D341Med (cell line): ENCODE results near the gene SLC12A3.
"Not testable (repeated sequence)": the region's sequence is repeated elsewhere in the genome, so short reads cannot be mapped to it uniquely, and the experiment has no call there.

ENCODE experiments used
- DNase-seq: peaks from one replicate; pipeline ENCODE4 v3.0.0; 2012; ENCODE audit warnings: low spot score

Gene SLC12A3

GRCh38 chr16:56868175-56868574, 3.2 kb downstream of the SLC12A3 start:
- DNase-seq, result no peak

GRCh38 chr16:56868766-56869165, 3.8 kb downstream of the SLC12A3 start:
- DNase-seq, result not testable (repeated sequence)

- DNase-seq, result no peak
These were observed 4.7 kb downstream of the SLC12A3 start for GRCh38 chr16:56869513-56870275.

GRCh38 chr16:56870276-56870888, 5.4 kb downstream of the SLC12A3 start:
- DNase-seq, result no peak

GRCh38 chr16:56871172-56871593, 6.2 kb downstream of the SLC12A3 start:
- DNase-seq, result no peak

GRCh38 chr16:56872863-56873391, 7.9 kb downstream of the SLC12A3 start:
- no peak for DNase-seq

- DNase-seq, result no peak
These were observed 9.8 kb downstream of the SLC12A3 start for GRCh38 chr16:56874800-56875199.

- no peak for DNase-seq
These were observed 11.0 kb downstream of the SLC12A3 start for GRCh38 chr16:56876048-56876447.

- DNase-seq, result no peak
These were observed 12.6 kb downstream of the SLC12A3 start for GRCh38 chr16:56877486-56878182.

- no peak for DNase-seq
These were observed 13.4 kb downstream of the SLC12A3 start for GRCh38 chr16:56878282-56878854.

GRCh38 chr16:56879276-56879675, 14.3 kb downstream of the SLC12A3 start:
- DNase-seq, result no peak

GRCh38 chr16:56880176-56880575, 15.2 kb downstream of the SLC12A3 start:
- no peak for DNase-seq

GRCh38 chr16:56880685-56881084, 15.7 kb downstream of the SLC12A3 start:
- DNase-seq, result no peak

GRCh38 chr16:56882077-56882800, 17.2 kb downstream of the SLC12A3 start:
- DNase-seq, result no peak

GRCh38 chr16:56883586-56883985, 18.6 kb downstream of the SLC12A3 start:
- no peak for DNase-seq

GRCh38 chr16:56884026-56884582, 19.1 kb downstream of the SLC12A3 start:
- DNase-seq, result no peak

- DNase-seq, result not testable (repeated sequence)
These were observed 19.9 kb downstream of the SLC12A3 start for GRCh38 chr16:56884929-56885328.

- DNase-seq, result no peak
These were observed 20.6 kb downstream of the SLC12A3 start for GRCh38 chr16:56885446-56886162.

GRCh38 chr16:56886296-56886695, 21.3 kb downstream of the SLC12A3 start:
- no peak for DNase-seq

- DNase-seq, result no peak
These were observed 21.8 kb downstream of the SLC12A3 start for GRCh38 chr16:56886826-56887225.

GRCh38 chr16:56888806-56889205, 23.8 kb downstream of the SLC12A3 start:
- DNase-seq, result no peak
